ENCODE data around the gene SLC66A3. TPM values are rescaled to one million over a fixed set of nuclear protein-coding genes. Genes with fewer than 3 reads are reported as not detected.
A peak's percentile ranks its signal among the peaks of the same experiment; 100 is the strongest.

The SLC66A3 gene
- total RNA-seq, 4 donors from 2014 or later: 30.3 to 101 (median 39.7) TPM

GRCh38 chr2:11133936-11134320 lies 21.3 kb upstream of the SLC66A3 start:
- 81% methylated on average over 8 of the region's 8 CpGs for WGBS
- Histone ChIP-seq H3K36me3 (no peaks in the 10 kb centered on the region), H3K27me3 (no peaks in the 10 kb centered on the region), H3K9me3 (no peaks in the 10 kb centered on the region), H3K4me1 (peaks cover 34% of the 10 kb centered on the region), H3K4me3 (peak overlapping the region; percentile 56), H3K27ac (no peak overlapping the region)
- DNase-seq (ENCODE audit: low spot score in 2 of 2): no peak
- TF ChIP-seq POLR2A (IDR thresholded peaks at IDR 0.05): no peak

DNA sequence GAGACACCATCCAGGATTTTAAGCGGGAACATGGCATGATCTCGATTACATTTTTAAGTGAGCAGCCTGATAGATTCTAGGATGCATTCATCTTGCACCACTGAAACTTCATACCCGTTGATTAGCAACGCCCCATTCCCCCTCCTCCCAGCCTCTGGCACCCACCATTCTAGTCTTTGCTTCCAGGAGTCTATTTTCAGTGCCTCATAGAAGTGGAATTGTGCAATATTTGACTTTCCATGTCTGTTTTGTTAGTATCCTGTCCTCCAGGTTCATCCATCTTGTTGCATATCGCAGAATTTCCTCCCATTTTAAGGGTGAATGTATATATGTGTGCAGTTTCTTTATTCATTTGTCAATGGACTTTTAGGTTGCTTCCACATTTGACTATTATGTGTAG lies 20.9 kb upstream of the SLC66A3 start:
- peaks cover 32% of the 10 kb centered on the region for H3K4me1 ChIP-seq

DNA sequence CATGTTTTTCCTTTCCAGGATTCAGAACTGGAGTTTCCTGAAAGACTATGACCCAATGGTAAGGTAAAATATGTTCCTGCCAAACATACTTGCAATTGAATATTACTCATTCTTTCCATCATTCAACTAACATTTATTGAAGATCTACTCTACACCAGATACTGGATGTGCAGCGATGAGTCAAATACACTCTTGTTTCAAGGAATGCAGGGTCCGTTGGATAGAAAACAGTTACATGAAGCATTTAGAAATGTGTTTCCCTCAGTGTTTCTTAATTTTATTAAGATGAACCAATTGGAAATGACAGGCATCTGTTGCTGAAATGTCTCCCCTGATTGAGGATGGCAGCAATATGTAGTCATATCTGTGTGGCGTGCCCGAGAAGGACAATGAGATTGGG lies 14.8 kb upstream of the SLC66A3 start:
- Histone ChIP-seq H3K27ac (no peak overlapping the region), H3K9me3 (no peaks in the 10 kb centered on the region), H3K27me3 (peaks cover 6% of the 10 kb centered on the region), H3K36me3 (no peaks in the 10 kb centered on the region), H3K4me1 (no peaks in the 10 kb centered on the region), H3K4me3 (no peak overlapping the region)
- TF ChIP-seq EP300 (IDR thresholded peaks at IDR 0.05): no peak
- no peak for TF ChIP-seq POLR2AphosphoS5 (IDR thresholded peaks at IDR 0.05)
- TF ChIP-seq CTCF (IDR thresholded peaks at IDR 0.05): no peak
- no peak for DNase-seq (ENCODE audit: low spot score in 2 of 2)
- 69% methylated on average over 4 of the region's 4 CpGs for WGBS

More for the DNA sequence above, 20.9 kb upstream of the SLC66A3 start:
- no peaks in the 10 kb centered on the region for H3K27me3 ChIP-seq
- H3K27ac ChIP-seq: no peak overlapping the region
- H3K4me3 ChIP-seq: no peak overlapping the region
- no peak for TF ChIP-seq CTCF (IDR thresholded peaks at IDR 0.05)
- no peak for TF ChIP-seq POLR2AphosphoS5 (IDR thresholded peaks at IDR 0.05)
- TF ChIP-seq EP300 (IDR thresholded peaks at IDR 0.05): no peak
- no peak for TF ChIP-seq POLR2A (IDR thresholded peaks at IDR 0.05)
- no peaks in the 10 kb centered on the region for H3K9me3 ChIP-seq
- no peaks in the 10 kb centered on the region for H3K36me3 ChIP-seq
- 86% methylated on average over 5 of the region's 5 CpGs for WGBS
- DNase-seq (ENCODE audit: low spot score in 2 of 2): no peak

DNA sequence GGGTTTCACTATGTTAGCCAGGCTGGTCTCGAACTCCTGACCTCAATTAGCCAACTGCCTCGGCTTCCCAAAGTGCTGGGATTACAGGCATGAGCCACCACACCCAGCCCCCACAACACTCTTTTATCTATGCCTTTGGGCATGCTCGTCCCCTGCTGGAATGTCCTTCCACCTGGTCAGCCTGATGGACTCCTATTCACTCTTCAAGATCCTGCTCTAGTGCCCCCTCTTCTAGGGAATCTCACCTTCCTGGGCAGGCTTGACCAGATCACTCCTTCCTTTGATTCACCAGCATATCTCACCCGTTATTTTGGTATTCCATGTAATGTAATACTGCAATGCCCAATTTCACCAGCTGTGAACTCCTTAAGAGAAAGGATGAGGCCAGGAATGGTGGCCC lies 13.9 kb upstream of the SLC66A3 start:
- Histone ChIP-seq H3K9me3 (no peaks in the 10 kb centered on the region), H3K27me3 (peaks cover 6% of the 10 kb centered on the region), H3K4me3 (no peak overlapping the region), H3K36me3 (no peaks in the 10 kb centered on the region), H3K27ac (no peak overlapping the region), H3K4me1 (no peaks in the 10 kb centered on the region)
- TF ChIP-seq POLR2A (IDR thresholded peaks at IDR 0.05) (no peak), POLR2AphosphoS5 (IDR thresholded peaks at IDR 0.05) (no peak), CTCF (IDR thresholded peaks at IDR 0.05) (no peak), EP300 (IDR thresholded peaks at IDR 0.05) (no peak)
- no peak for DNase-seq (ENCODE audit: low spot score in 2 of 2)
- WGBS: 74% methylated on average over 4 of the region's 4 CpGs

- Histone ChIP-seq H3K27me3 (peaks cover 6% of the 10 kb centered on the region), H3K36me3 (no peaks in the 10 kb centered on the region), H3K9me3 (no peaks in the 10 kb centered on the region), H3K4me3 (no peak overlapping the region), H3K27ac (no peak overlapping the region), H3K4me1 (no peaks in the 10 kb centered on the region)
- DNase-seq (ENCODE audit: low spot score in 2 of 2): no peak
- TF ChIP-seq POLR2AphosphoS5 (IDR thresholded peaks at IDR 0.05) (no peak), EP300 (IDR thresholded peaks at IDR 0.05) (no peak), CTCF (IDR thresholded peaks at IDR 0.05) (no peak), POLR2A (IDR thresholded peaks at IDR 0.05) (no peak)
- WGBS: 73% methylated on average over 3 of the region's 3 CpGs
These were observed 12.9 kb upstream of the SLC66A3 start for GRCh38 chr2:11142330-11142729.

DNA sequence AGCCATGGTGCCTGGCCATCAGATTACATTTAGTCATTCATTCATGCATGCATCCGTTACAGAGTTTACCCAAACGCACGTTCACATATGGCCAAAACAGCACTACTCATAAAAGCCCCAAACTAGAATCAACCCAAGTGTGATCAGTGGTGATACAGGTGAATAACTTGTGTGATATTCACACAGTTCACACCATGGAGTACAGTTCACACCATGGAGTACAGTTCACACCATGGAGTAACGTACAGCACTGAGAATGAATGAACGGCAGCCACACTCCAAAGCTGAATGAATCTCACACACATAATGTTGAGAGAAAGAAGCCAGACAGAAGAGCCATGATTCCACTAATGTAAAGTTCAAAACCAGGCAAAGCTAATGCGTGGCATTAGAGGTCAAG lies 12.3 kb upstream of the SLC66A3 start:
- H3K36me3 ChIP-seq: no peaks in the 10 kb centered on the region
- H3K27ac ChIP-seq: no peak overlapping the region
- TF ChIP-seq POLR2AphosphoS5 (IDR thresholded peaks at IDR 0.05) (no peak), POLR2A (IDR thresholded peaks at IDR 0.05) (no peak), EP300 (IDR thresholded peaks at IDR 0.05) (no peak), CTCF (IDR thresholded peaks at IDR 0.05) (no peak)
- H3K9me3 ChIP-seq: no peaks in the 10 kb centered on the region
- H3K27me3 ChIP-seq: peaks cover 6% of the 10 kb centered on the region
- no peak for DNase-seq (ENCODE audit: low spot score in 2 of 2)
- no peak overlapping the region for H3K4me3 ChIP-seq
- WGBS: 92% methylated on average over 6 of the region's 6 CpGs
- H3K4me1 ChIP-seq: no peaks in the 10 kb centered on the region
